ENCODE results near the gene DYRK1B. TPM values are rescaled to one million over a fixed set of nuclear protein-coding genes. Genes with fewer than 3 reads are reported as not detected.
"Not testable (repeated sequence)": the region's sequence is repeated elsewhere in the genome, so short reads cannot be mapped to it uniquely, and the experiment has no call there.

Gene DYRK1B
- total RNA-seq, 1 experiment from 2014 or later: 16.0 TPM

DNA sequence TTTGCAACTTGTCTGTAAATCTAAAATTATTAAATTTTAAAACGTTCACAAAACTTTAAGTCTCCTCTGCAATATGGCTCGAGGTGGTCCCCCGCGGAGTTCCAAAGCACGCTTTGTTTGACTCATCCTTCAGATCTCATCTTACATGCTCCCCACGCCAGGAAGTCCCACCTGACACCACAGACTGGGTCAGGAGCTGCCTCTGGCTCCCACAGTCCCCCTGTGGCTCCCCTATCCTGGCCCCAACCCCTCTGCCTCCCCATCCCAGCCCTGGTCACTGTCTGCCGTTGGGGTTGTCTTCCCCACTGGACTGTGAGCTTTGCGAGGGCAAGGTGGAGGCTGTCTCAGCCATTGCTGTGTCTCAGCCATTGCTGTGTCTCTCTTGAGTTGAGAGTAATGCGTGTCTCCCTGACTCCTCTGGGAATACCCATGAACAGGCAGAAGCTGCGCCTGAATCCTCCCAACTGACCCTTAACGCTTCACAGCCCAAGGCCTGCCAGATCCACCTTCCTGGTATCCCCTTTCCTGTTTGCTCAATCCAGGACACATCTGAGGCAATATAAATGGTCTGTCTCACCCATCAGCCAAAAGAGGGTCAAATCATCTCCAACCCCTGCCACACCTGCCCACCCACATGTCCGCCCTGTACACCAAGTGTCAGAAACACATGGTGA, 15.9 kb downstream of the DYRK1B start:
- no peak overlapping the region for H3K4me3 ChIP-seq (ENCODE audit: low read depth, low read length, poor library complexity, severe bottlenecking)

GRCh38 chr19:39816287-39817048, 17.5 kb downstream of the DYRK1B start:
- CTCF ChIA-PET: no interaction called here
- H3K27me3 ChIP-seq (replicated peaks; ENCODE audit: insufficient read depth, low read depth, low read length, poor library complexity): no peaks in the 10 kb centered on the region
- intact Hi-C loops (cut with micrococcal nuclease; ENCODE audit: unreplicated experiment): no loop called here
- H3K4me1 ChIP-seq (ENCODE audit: insufficient read depth, low read length, poor library complexity, severe bottlenecking): no peaks in the 10 kb centered on the region
- no peaks in the 10 kb centered on the region for H3K36me3 ChIP-seq (ENCODE audit: insufficient read depth, low read length, poor library complexity, severe bottlenecking)
- POLR2A ChIA-PET (ENCODE audit: low non-redundant PET): no interaction called here
- H3K4me3 ChIP-seq (ENCODE audit: low read depth, low read length, poor library complexity, severe bottlenecking): no peak overlapping the region
- H3K9me3 ChIP-seq (ENCODE audit: low read depth, low read length, poor library complexity, severe bottlenecking): no peaks in the 10 kb centered on the region
- no peak for DNase-seq (ENCODE audit: low spot score)
- BruUV-seq (replicated peaks): no TSS peak
- TF ChIP-seq CTCF (conservative IDR thresholded peaks at IDR 0.05; ENCODE audit: low read depth, low read length) (no peak), EZH2 (IDR thresholded peaks at IDR 0.05; ENCODE audit: borderline replicate concordance, low read depth, low read length, poor library complexity, severe bottlenecking) (no peak)
- H3K27ac ChIP-seq (ENCODE audit: low read depth, low read length, poor library complexity, severe bottlenecking): no peak overlapping the region

More for the DNA sequence above, 15.9 kb downstream of the DYRK1B start:
- H3K36me3 ChIP-seq (ENCODE audit: insufficient read depth, low read length, poor library complexity, severe bottlenecking): no peaks in the 10 kb centered on the region
- no peak for DNase-seq (ENCODE audit: low spot score)
- no TSS peak for BruUV-seq (replicated peaks)
- H3K27ac ChIP-seq (ENCODE audit: low read depth, low read length, poor library complexity, severe bottlenecking): no peak overlapping the region
- intact Hi-C loops (cut with micrococcal nuclease; ENCODE audit: unreplicated experiment): no loop called here
- no peaks in the 10 kb centered on the region for H3K9me3 ChIP-seq (ENCODE audit: low read depth, low read length, poor library complexity, severe bottlenecking)
- CTCF ChIA-PET: interaction anchor here (0.5 kb wide), 1 partner anchor 26 kb away, joined by 5 read pairs; no protein-coding TSS in a partner anchor
- TF ChIP-seq EZH2 (IDR thresholded peaks at IDR 0.05; ENCODE audit: borderline replicate concordance, low read depth, low read length, poor library complexity, severe bottlenecking) (no peak), CTCF (conservative IDR thresholded peaks at IDR 0.05; ENCODE audit: low read depth, low read length) (no peak)
- H3K27me3 ChIP-seq (replicated peaks; ENCODE audit: insufficient read depth, low read depth, low read length, poor library complexity): no peaks in the 10 kb centered on the region
- POLR2A ChIA-PET (ENCODE audit: low non-redundant PET): no interaction called here
- H3K4me1 ChIP-seq (ENCODE audit: insufficient read depth, low read length, poor library complexity, severe bottlenecking): no peaks in the 10 kb centered on the region

DNA sequence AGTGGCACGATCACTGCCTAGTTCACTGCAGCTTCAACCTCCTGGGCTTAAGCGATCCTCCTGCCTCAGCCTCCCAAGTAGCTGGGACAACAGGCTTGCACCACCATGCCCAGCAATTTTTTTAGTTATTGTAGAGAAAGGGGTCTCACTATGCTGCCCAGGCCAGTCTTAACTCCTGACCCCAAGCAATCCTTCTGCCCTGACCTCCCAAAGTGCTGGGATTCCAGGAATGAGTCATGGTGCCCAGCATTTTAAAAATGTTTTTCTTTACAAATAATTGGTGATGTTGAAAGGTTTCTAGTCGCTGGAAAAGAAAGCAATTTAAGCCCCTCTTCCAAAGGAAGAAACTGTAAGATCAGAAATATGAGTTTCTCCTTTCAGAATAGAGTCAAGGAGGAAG, 19.4 kb downstream of the DYRK1B start:
- ChIA-PET CTCF (no interaction called here), POLR2A (ENCODE audit: low non-redundant PET) (no interaction called here)
- Histone ChIP-seq H3K4me1 (ENCODE audit: insufficient read depth, low read length, poor library complexity, severe bottlenecking) (no peaks in the 10 kb centered on the region), H3K27ac (ENCODE audit: low read depth, low read length, poor library complexity, severe bottlenecking) (no peak overlapping the region), H3K4me3 (ENCODE audit: low read depth, low read length, poor library complexity, severe bottlenecking) (no peak overlapping the region), H3K27me3 (replicated peaks; ENCODE audit: insufficient read depth, low read depth, low read length, poor library complexity) (no peaks in the 10 kb centered on the region), H3K36me3 (ENCODE audit: insufficient read depth, low read length, poor library complexity, severe bottlenecking) (no peaks in the 10 kb centered on the region), H3K9me3 (ENCODE audit: low read depth, low read length, poor library complexity, severe bottlenecking) (no peaks in the 10 kb centered on the region)
- TF ChIP-seq EZH2 (IDR thresholded peaks at IDR 0.05; ENCODE audit: borderline replicate concordance, low read depth, low read length, poor library complexity, severe bottlenecking) (no peak), CTCF (conservative IDR thresholded peaks at IDR 0.05; ENCODE audit: low read depth, low read length) (no peak)
- DNase-seq (ENCODE audit: low spot score): no peak
- no TSS peak for BruUV-seq (replicated peaks)
- intact Hi-C loops (cut with micrococcal nuclease; ENCODE audit: unreplicated experiment): no loop called here

DNA sequence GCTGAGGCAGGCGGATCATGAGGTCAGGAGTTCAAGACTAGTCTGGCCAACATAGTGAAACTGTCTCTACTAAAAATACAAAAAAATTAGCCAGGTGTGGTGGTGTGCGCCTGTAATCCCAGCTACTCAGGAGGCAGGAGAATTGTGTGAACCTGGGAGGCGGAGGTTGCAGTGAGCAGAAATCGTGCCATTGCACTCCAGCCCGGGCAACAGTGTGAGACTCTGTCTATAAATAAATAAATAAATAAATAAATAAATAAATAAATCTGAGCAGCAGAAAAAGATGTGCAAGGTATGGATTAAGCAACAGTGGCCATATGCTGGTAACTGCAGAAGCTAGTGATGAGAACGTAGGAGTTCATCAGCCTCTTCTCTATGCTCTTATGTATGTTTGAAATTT, 19.9 kb downstream of the DYRK1B start:
- H3K27me3 ChIP-seq (replicated peaks; ENCODE audit: insufficient read depth, low read depth, low read length, poor library complexity); CTCF ChIA-PET; intact Hi-C loops (cut with micrococcal nuclease; ENCODE audit: unreplicated experiment); H3K4me1 ChIP-seq (ENCODE audit: insufficient read depth, low read length, poor library complexity, severe bottlenecking); H3K4me3 ChIP-seq (ENCODE audit: low read depth, low read length, poor library complexity, severe bottlenecking); DNase-seq (ENCODE audit: low spot score); BruUV-seq (replicated peaks); H3K36me3 ChIP-seq (ENCODE audit: insufficient read depth, low read length, poor library complexity, severe bottlenecking); H3K9me3 ChIP-seq (ENCODE audit: low read depth, low read length, poor library complexity, severe bottlenecking); H3K27ac ChIP-seq (ENCODE audit: low read depth, low read length, poor library complexity, severe bottlenecking); POLR2A ChIA-PET (ENCODE audit: low non-redundant PET): not testable (repeated sequence)

All from A673 (cell line).